Measurements from ENCODE around the gene UBE2G2.

DNA sequence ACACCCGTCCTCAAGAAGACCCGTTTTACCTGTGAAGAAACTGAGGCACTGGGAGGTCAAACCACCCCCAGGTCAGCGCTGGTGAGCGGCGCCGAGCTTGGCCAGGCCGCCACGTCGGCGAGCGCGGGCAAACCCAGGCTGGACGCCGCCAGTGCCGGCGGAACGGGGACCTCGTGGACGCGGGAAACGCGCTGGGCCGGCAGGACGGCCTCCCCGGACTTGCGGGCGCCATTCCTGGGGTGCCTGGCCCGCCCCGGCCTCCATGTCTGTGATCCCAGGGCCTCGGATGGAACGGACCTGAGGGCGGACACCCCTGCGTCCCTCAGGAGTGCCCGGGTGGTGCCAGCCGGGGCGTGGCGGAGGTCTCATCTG, 17.0 kb upstream of the UBE2G2 start:
- TF ChIP-seq, protein P1, sequence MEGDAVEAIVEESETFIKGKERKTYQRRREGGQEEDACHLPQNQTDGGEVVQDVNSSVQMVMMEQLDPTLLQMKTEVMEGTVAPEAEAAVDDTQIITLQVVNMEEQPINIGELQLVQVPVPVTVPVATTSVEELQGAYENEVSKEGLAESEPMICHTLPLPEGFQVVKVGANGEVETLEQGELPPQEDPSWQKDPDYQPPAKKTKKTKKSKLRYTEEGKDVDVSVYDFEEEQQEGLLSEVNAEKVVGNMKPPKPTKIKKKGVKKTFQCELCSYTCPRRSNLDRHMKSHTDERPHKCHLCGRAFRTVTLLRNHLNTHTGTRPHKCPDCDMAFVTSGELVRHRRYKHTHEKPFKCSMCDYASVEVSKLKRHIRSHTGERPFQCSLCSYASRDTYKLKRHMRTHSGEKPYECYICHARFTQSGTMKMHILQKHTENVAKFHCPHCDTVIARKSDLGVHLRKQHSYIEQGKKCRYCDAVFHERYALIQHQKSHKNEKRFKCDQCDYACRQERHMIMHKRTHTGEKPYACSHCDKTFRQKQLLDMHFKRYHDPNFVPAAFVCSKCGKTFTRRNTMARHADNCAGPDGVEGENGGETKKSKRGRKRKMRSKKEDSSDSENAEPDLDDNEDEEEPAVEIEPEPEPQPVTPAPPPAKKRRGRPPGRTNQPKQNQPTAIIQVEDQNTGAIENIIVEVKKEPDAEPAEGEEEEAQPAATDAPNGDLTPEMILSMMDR (IDR thresholded peaks at IDR 0.05) = no peak
- TF ChIP-seq EP300 (IDR thresholded peaks at IDR 0.05) = no peak

All from stomach (tissue), 4 donors.